Panc1 (cell line): ENCODE results near the gene IQCH. TPM values are rescaled to one million over a fixed set of nuclear protein-coding genes. Genes with fewer than 3 reads are reported as not detected.

ENCODE experiments used
- ATAC-seq: fragments of 200-7000 bp; cut with Tn5 transposase; 2 replicates; pipeline ENCODE4 v1.9.1; 2020; ENCODE audit warnings: mild to moderate bottlenecking, moderate library complexity
- BruUV-seq: library from RNA; stranded (reverse); fragments of 400-500 nt; replicated peaks from 2 replicates; lab custom pipeline; 2021; lab: Mats Ljungman, UMichigan
- CTCF ChIA-PET: fragments of 300-600 bp; sonication (Branson Sonifier 250); formaldehyde crosslinking; loops from one replicate; lab custom pipeline; 2022; ENCODE audit warnings: antibody characterized with exemption; lab: Charles Lee
- POLR2A ChIA-PET: fragments of 300-600 bp; sonication (Branson Sonifier 250); formaldehyde crosslinking; loops from one replicate; lab custom pipeline; 2022; ENCODE audit warnings: antibody characterized with exemption; lab: Charles Lee
- DNase-seq: peaks from one replicate; pipeline ENCODE4 v3.0.0-alpha.2; 2010; ENCODE audit warnings: low read depth, low spot score
- H3K27ac ChIP-seq: 2 replicates; pipeline ENCODE4 v1.5.1; 2011; ENCODE audit warnings: mild to moderate bottlenecking, low read length, inconsistent platforms
- H3K27me3 ChIP-seq: fragments of 200-500 bp; sonication (Bioruptor generic); 2 replicates; pipeline ENCODE4 v1.6.0; 2014; ENCODE audit warnings: low read length, inconsistent platforms; ENCODE audit not compliant: control insufficient read depth, insufficient read depth
- H3K36me3 ChIP-seq: fragments of 200-500 bp; sonication (Bioruptor generic); 2 replicates; pipeline ENCODE4 v1.5.1; 2014; ENCODE audit warnings: inconsistent platforms, mild to moderate bottlenecking, low read length, moderate library complexity; ENCODE audit not compliant: control insufficient read depth, insufficient read depth
- H3K4me1 ChIP-seq: 2 replicates; pipeline ENCODE4 v1.5.1; 2011; ENCODE audit warnings: inconsistent platforms, mild to moderate bottlenecking, low read length, moderate library complexity; ENCODE audit not compliant: control insufficient read depth, insufficient read depth
- H3K4me3 ChIP-seq, 2 experiments: 2 replicates each; pipeline ENCODE4 v1.5.1; 2011 to 2012; ENCODE audit warnings: low read depth in 2 of 2, low read length in 2 of 2, mild to moderate bottlenecking in 2 of 2, inconsistent platforms in 1 of 2, moderate library complexity in 1 of 2
- H3K9me3 ChIP-seq: fragments of 200-500 bp; sonication (Bioruptor generic); 2 replicates; pipeline ENCODE4 v1.5.1; 2014; ENCODE audit warnings: low read depth, mild to moderate bottlenecking, inconsistent platforms, low read length, moderate library complexity; ENCODE audit not compliant: control insufficient read depth, insufficient read depth
- POLR2AphosphoS5 ChIP-seq: IDR thresholded peaks from 2 replicates; pipeline ENCODE4 v1.6.1; 2012; ENCODE audit warnings: mild to moderate bottlenecking, low read depth, low read length, moderate library complexity
- SIN3A ChIP-seq: IDR thresholded peaks from 2 replicates; pipeline ENCODE4 v1.6.1; 2012; ENCODE audit warnings: low read depth, mild to moderate bottlenecking, low read length, moderate library complexity, borderline replicate concordance; ENCODE audit not compliant: insufficient read depth
- TCF7L2 ChIP-seq: IDR thresholded peaks from 2 replicates; pipeline ENCODE4 v1.6.1; 2011; ENCODE audit warnings: mild to moderate bottlenecking, low read depth, low read length, inconsistent platforms
- in situ Hi-C: cut with HindIII; loops from 2 replicates; pipeline ENCODE4 v1.10.0; 2016; ENCODE audit warnings: low sequenced_read_pairs, low pct_unique_long_range_greater_than_20kb
- intact Hi-C: fragments of 100-400 bp; cut with micrococcal nuclease; formaldehyde crosslinking; loops from one replicate; pipeline ENCODE4 v1.10.0; 2022; ENCODE audit not compliant: unreplicated experiment
- total RNA-seq: library from RNA; stranded (reverse); gene quantifications from one replicate; pipeline ENCODE4 v1.2.1, GENCODE V29; 2021; ENCODE audit not compliant: unreplicated experiment
- TF ChIP-seq, protein P1 (sequence below), 2 experiments: IDR thresholded peaks; 2 replicates each; pipeline ENCODE4 v1.6.1; 2011 to 2012; ENCODE audit warnings: low read depth in 2 of 2, control low read depth in 1 of 2, low read length in 1 of 2, mild to moderate bottlenecking in 1 of 2, moderate library complexity in 1 of 2; ENCODE audit not compliant: insufficient read depth in 1 of 2
- TF ChIP-seq, protein P2 (sequence below): fragments of 450-650 bp; IDR thresholded peaks from 2 replicates; pipeline ENCODE4 v1.5.1; 2017; ENCODE audit warnings: mild to moderate bottlenecking

IQCH gene
- total RNA-seq, 1 experiment from 2014 or later = 3.9 TPM

DNA sequence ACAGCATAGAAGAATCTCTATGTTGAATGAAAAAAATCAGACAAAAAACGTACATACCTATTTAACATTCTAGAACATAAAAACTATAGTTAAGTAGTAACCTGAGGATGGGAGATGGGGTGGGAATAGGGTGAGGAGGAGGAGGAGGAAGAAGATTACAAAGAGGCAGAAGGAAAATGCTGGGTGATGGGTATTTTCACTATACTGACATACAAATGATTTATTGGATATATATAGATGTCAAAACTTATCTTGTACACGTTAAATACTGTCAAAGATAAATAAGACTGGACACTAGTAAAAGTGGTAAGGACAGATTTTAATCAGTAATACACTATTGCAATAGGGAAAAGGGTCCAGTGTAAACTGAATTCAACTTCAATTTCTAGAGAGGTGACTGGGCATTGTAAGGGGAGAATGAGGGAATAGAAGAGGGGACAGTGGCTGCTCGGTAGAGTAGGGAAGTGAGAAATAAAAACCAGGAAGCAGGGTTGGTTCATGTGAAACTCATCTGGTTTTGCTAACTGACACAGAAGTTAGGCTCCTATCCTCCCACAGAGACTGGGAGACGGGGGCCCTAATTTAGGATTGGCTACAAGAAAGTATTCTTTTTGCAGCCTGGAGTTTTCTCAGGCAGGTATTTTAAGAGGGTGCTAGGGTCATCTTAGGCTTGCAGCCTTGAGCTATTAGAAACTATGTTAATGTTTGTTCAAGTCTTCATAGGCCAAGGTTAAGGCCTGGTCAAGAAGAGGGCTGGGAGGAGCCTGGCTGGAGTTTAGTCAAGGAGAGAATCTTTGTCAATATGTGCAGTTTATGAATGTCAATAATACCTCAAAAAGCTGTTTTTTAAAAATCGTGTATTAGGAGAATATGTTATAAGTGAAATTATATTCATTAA is 251.3 kb downstream of the IQCH start:
- H3K9me3 ChIP-seq = no peaks in the 10 kb centered on the region
- H3K36me3 ChIP-seq = no peaks in the 10 kb centered on the region
- no peak overlapping the region for H3K27ac ChIP-seq
- ATAC-seq (no peak), DNase-seq (no peak)
- BruUV-seq = no TSS peak
- H3K4me1 ChIP-seq = no peaks in the 10 kb centered on the region
- in situ Hi-C loops (no loop called here), intact Hi-C loops (no loop called here)
- H3K27me3 ChIP-seq = no peaks in the 10 kb centered on the region
- ChIA-PET CTCF (no interaction called here), POLR2A (interaction anchor here (0.9 kb wide), 1 partner anchor 15 kb away, joined by 3 read pairs; the partner anchor contains the start of gene C15orf61)
- no peak overlapping the region for H3K4me3 ChIP-seq
- TF ChIP-seq SIN3A (no peak), POLR2AphosphoS5 (no peak)
- TF ChIP-seq, protein P1, sequence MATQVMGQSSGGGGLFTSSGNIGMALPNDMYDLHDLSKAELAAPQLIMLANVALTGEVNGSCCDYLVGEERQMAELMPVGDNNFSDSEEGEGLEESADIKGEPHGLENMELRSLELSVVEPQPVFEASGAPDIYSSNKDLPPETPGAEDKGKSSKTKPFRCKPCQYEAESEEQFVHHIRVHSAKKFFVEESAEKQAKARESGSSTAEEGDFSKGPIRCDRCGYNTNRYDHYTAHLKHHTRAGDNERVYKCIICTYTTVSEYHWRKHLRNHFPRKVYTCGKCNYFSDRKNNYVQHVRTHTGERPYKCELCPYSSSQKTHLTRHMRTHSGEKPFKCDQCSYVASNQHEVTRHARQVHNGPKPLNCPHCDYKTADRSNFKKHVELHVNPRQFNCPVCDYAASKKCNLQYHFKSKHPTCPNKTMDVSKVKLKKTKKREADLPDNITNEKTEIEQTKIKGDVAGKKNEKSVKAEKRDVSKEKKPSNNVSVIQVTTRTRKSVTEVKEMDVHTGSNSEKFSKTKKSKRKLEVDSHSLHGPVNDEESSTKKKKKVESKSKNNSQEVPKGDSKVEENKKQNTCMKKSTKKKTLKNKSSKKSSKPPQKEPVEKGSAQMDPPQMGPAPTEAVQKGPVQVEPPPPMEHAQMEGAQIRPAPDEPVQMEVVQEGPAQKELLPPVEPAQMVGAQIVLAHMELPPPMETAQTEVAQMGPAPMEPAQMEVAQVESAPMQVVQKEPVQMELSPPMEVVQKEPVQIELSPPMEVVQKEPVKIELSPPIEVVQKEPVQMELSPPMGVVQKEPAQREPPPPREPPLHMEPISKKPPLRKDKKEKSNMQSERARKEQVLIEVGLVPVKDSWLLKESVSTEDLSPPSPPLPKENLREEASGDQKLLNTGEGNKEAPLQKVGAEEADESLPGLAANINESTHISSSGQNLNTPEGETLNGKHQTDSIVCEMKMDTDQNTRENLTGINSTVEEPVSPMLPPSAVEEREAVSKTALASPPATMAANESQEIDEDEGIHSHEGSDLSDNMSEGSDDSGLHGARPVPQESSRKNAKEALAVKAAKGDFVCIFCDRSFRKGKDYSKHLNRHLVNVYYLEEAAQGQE (IDR thresholded peaks at IDR 0.05; ENCODE audit: insufficient read depth in 1 of 2, low read depth in 2 of 2, low read length in 1 of 2) = no peak

DNA sequence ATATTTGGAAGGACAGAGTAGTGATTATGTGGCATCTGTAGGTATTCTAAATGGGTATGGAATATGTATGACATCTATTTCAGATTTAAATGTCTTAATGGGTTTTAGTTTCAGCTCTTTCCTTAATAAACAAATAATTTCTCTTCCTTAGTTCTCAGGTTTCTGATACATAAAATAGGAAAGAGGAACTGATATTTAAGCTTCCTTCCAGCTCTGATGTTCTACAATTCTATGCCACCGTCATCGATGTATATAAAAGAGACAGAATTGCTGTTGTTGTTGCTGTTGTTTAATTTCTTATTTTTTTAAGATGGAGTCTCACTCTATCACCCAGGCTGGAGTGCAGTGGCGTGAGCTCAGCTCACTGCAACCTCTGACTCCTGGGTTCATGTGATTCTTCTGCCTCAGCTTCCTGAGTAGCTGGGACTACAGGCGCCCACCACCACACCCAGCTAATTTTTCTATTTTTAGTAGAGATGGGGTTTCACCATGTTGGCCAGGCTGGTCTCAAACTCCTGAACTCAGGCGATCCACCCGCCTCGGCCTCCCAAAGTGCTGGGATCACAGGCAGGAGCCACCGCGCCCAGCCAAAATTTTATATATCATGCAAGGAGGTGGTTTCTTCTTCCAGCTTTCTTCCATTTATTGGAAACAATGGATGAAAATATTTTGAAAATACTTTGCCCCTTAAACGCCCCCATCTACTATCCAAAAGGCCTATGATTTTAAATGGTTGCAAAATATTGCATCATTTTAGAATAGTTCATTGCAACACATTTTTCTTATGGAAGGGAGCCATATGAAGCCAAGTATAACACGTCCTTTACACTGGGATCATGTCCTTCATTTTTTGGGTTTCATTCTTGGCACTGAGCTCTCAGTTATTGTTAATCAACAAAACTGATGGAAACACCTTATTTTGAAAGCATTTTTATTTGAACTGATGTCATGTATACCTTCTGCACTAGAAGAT is 252.5 kb downstream of the IQCH start:
- no peak for ATAC-seq
- no peaks in the 10 kb centered on the region for H3K9me3 ChIP-seq
- no peak overlapping the region for H3K4me3 ChIP-seq
- no peak for DNase-seq
- ChIA-PET CTCF (no interaction called here), POLR2A (interaction anchor here (0.7 to 0.9 kb wide), 2 partner anchors 14 to 23 kb away, joined by 3 read pairs; partner anchors contain the start of gene C15orf61)
- H3K27ac ChIP-seq = no peak overlapping the region
- no peaks in the 10 kb centered on the region for H3K36me3 ChIP-seq
- BruUV-seq = no TSS peak
- TF ChIP-seq POLR2AphosphoS5 (no peak), SIN3A (no peak), TCF7L2 (no peak)
- TF ChIP-seq, protein P1 (IDR thresholded peaks at IDR 0.05; ENCODE audit: insufficient read depth in 1 of 2, low read depth in 2 of 2, low read length in 1 of 2) = no peak
- TF ChIP-seq, protein P2, sequence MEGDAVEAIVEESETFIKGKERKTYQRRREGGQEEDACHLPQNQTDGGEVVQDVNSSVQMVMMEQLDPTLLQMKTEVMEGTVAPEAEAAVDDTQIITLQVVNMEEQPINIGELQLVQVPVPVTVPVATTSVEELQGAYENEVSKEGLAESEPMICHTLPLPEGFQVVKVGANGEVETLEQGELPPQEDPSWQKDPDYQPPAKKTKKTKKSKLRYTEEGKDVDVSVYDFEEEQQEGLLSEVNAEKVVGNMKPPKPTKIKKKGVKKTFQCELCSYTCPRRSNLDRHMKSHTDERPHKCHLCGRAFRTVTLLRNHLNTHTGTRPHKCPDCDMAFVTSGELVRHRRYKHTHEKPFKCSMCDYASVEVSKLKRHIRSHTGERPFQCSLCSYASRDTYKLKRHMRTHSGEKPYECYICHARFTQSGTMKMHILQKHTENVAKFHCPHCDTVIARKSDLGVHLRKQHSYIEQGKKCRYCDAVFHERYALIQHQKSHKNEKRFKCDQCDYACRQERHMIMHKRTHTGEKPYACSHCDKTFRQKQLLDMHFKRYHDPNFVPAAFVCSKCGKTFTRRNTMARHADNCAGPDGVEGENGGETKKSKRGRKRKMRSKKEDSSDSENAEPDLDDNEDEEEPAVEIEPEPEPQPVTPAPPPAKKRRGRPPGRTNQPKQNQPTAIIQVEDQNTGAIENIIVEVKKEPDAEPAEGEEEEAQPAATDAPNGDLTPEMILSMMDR = no peak
- no peaks in the 10 kb centered on the region for H3K27me3 ChIP-seq
- intact Hi-C loops = no loop called here
- in situ Hi-C loops = no loop called here
- H3K4me1 ChIP-seq = no peaks in the 10 kb centered on the region
